Measurements from ENCODE around the gene SLAMF1.

DNA sequence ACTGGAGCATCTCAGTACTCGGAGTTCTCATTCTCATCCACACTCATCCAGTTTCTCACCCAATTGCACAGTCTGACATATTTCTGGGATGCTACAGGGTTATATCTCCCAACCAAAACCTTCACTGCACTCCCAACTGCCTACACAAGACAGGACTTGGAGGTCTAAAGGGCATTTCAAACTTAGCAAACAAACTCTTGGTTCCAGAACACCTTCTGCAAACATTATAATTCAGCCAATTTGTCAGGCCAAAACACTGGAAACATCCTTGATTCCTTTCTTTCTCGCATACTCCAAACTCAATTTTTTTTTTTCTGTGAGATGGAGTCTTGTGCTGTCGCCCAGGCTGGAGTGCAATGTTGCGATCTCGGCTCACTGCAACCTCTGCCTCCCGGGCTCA, 7.9 kb downstream of the SLAMF1 start:
- TF ChIP-seq POLR2A (IDR thresholded peaks at IDR 0.05; ENCODE audit: extremely low read depth, insufficient read length): no peak
- TF ChIP-seq, protein P1, sequence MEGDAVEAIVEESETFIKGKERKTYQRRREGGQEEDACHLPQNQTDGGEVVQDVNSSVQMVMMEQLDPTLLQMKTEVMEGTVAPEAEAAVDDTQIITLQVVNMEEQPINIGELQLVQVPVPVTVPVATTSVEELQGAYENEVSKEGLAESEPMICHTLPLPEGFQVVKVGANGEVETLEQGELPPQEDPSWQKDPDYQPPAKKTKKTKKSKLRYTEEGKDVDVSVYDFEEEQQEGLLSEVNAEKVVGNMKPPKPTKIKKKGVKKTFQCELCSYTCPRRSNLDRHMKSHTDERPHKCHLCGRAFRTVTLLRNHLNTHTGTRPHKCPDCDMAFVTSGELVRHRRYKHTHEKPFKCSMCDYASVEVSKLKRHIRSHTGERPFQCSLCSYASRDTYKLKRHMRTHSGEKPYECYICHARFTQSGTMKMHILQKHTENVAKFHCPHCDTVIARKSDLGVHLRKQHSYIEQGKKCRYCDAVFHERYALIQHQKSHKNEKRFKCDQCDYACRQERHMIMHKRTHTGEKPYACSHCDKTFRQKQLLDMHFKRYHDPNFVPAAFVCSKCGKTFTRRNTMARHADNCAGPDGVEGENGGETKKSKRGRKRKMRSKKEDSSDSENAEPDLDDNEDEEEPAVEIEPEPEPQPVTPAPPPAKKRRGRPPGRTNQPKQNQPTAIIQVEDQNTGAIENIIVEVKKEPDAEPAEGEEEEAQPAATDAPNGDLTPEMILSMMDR (IDR thresholded peaks at IDR 0.05; ENCODE audit: low read depth, low read length): no peak
- TF ChIP-seq, protein P2, sequence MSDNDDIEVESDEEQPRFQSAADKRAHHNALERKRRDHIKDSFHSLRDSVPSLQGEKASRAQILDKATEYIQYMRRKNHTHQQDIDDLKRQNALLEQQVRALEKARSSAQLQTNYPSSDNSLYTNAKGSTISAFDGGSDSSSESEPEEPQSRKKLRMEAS (IDR thresholded peaks at IDR 0.05; ENCODE audit: low read depth, low read length): no peak
